Hepatocyte (in vitro differentiated cells): ENCODE data around the gene TMCO4.

Source experiments
- CTCF ChIP-seq: fragments of 200-600 bp; sonication (generic); IDR thresholded peaks from 2 replicates; pipeline ENCODE4 v1.5.1; 2016; ENCODE audit warnings: antibody characterized with exemption, mild to moderate bottlenecking; ENCODE audit not compliant: poor library complexity
- EZH2 ChIP-seq: fragments of 200-600 bp; sonication (generic); IDR thresholded peaks from 2 replicates; pipeline ENCODE4 v1.6.1; 2016; ENCODE audit warnings: antibody characterized with exemption, mild to moderate bottlenecking, borderline replicate concordance

DNA sequence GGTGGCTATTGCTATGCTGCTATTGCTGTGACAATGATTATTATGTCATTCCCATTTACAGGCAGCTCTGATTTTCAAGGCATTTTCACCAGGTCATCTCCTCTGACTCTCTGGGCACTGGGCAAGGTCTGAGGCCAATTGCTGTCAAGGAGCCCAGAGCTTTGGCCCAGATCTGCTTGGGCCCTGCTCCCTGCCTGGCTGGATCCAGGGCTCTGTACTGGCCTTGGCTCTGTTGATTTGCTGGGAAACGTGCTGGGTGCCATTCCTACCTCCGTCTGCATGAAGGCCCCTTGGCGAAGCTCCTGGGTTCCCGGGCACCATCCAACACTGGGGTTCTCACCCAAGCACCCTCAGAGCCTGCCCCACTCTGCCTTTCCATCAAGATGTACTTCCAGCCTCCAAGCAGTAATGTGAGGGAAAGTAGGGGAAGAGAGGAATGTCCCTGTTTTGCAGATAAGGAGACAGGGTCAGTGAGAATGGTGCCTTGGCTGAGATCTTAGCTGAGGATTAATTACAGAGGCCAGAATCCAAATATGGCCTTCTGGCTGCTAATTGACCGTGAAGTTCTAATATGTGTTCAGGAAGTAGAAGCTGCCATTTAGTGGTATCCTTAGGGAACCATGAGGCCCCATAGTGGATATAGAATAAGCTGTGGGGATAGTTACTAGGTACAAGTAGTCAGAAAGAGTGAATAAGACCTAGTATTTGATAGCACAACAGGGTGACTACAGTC, 71.1 kb downstream of the TMCO4 start:
- TF ChIP-seq CTCF (no peak), EZH2 (no peak)
